Measurements from ENCODE around the gene PRDM5. TPM values are rescaled to one million over a fixed set of nuclear protein-coding genes. Genes with fewer than 3 reads are reported as not detected.

The PRDM5 gene
- total and polyA plus RNA-seq, 2 donors from 2014 or later: 2.6 to 9.1 TPM

- Histone ChIP-seq H3K9ac (ENCODE audit: low read length in 3 of 3) (no peak overlapping the region), H3K27ac (ENCODE audit: low read depth in 2 of 2, low read length in 2 of 2) (no peak overlapping the region), H3K4me1 (ENCODE audit: control insufficient read depth in 2 of 3, insufficient read depth in 2 of 3, low read depth in 1 of 3, low read length in 3 of 3) (no peaks in the 10 kb centered on the region), H3K4me3 (ENCODE audit: low read length in 3 of 3) (no peak overlapping the region), H3K36me3 (ENCODE audit: control insufficient read depth in 2 of 3, insufficient read depth in 3 of 3, low read length in 3 of 3) (no peaks in the 10 kb centered on the region), H3K9me3 (ENCODE audit: control insufficient read depth in 2 of 3, insufficient read depth in 1 of 3, low read length in 3 of 3) (no peaks in the 10 kb centered on the region), H3K27me3 (ENCODE audit: control insufficient read depth, insufficient read depth, low read length) (no peaks in the 10 kb centered on the region)
- intact Hi-C loops (cut with DNase I): no loop called here
- TF ChIP-seq CTCF (IDR thresholded peaks at IDR 0.05; ENCODE audit: borderline replicate concordance, extremely low read depth, insufficient read depth): no peak
- FAIRE-seq (no peak), DNase-seq (no peak)
Observed at GRCh38 chr4:120819805-120820437, 102.6 kb downstream of the PRDM5 start.

GRCh38 chr4:120816296-120816965 is 106.1 kb downstream of the PRDM5 start:
- Histone ChIP-seq H3K36me3 (ENCODE audit: control insufficient read depth in 2 of 3, insufficient read depth in 3 of 3, low read length in 3 of 3) (no peaks in the 10 kb centered on the region), H3K9me3 (ENCODE audit: control insufficient read depth in 2 of 3, insufficient read depth in 1 of 3, low read length in 3 of 3) (no peaks in the 10 kb centered on the region), H3K9ac (ENCODE audit: low read length in 3 of 3) (no peak overlapping the region), H3K27ac (ENCODE audit: low read depth in 2 of 2, low read length in 2 of 2) (no peak overlapping the region), H3K4me3 (ENCODE audit: low read length in 3 of 3) (no peak overlapping the region), H3K27me3 (ENCODE audit: control insufficient read depth, insufficient read depth, low read length) (no peaks in the 10 kb centered on the region), H3K4me1 (ENCODE audit: control insufficient read depth in 2 of 3, insufficient read depth in 2 of 3, low read depth in 1 of 3, low read length in 3 of 3) (no peaks in the 10 kb centered on the region)
- DNase-seq (no peak), FAIRE-seq (no peak)
- no peak for TF ChIP-seq CTCF (IDR thresholded peaks at IDR 0.05; ENCODE audit: borderline replicate concordance, extremely low read depth, insufficient read depth)
- intact Hi-C loops (cut with DNase I): no loop called here

GRCh38 chr4:120815361-120815760 is 107.2 kb downstream of the PRDM5 start:
- intact Hi-C loops (cut with DNase I): no loop called here
- FAIRE-seq (no peak), DNase-seq (no peak)
- Histone ChIP-seq H3K4me3 (ENCODE audit: low read length in 3 of 3) (no peak overlapping the region), H3K27ac (ENCODE audit: low read depth in 2 of 2, low read length in 2 of 2) (no peak overlapping the region), H3K36me3 (ENCODE audit: control insufficient read depth in 2 of 3, insufficient read depth in 3 of 3, low read length in 3 of 3) (no peaks in the 10 kb centered on the region), H3K27me3 (ENCODE audit: control insufficient read depth, insufficient read depth, low read length) (no peaks in the 10 kb centered on the region), H3K9me3 (ENCODE audit: control insufficient read depth in 2 of 3, insufficient read depth in 1 of 3, low read length in 3 of 3) (peaks cover 0 to 3% (median 0%) of the 10 kb centered on the region in 3 donors), H3K4me1 (ENCODE audit: control insufficient read depth in 2 of 3, insufficient read depth in 2 of 3, low read depth in 1 of 3, low read length in 3 of 3) (no peaks in the 10 kb centered on the region), H3K9ac (ENCODE audit: low read length in 3 of 3) (no peak overlapping the region)
- no peak for TF ChIP-seq CTCF (IDR thresholded peaks at IDR 0.05; ENCODE audit: borderline replicate concordance, extremely low read depth, insufficient read depth)
